Endometrial microvascular endothelial cells (primary cell): ENCODE data around the gene NAT10. TPM values are rescaled to one million over a fixed set of nuclear protein-coding genes. Genes with fewer than 3 reads are reported as not detected.

Experiments
- in situ Hi-C: cut with HindIII; loops from 2 replicates; pipeline ENCODE4 v1.10.0; 2017; ENCODE audit warnings: low sequenced_read_pairs, low pct_unique_long_range_greater_than_20kb; ENCODE audit errors: inconsistent ontology term
- total RNA-seq: library from RNA; depleted of rRNA; stranded (reverse); fragments of >200 nt; gene quantifications from one replicate; pipeline ENCODE4 v1.2.3, GENCODE V29; 2015; ENCODE audit errors: inconsistent ontology term

NAT10 gene
- total RNA-seq, 1 donor from 2014 or later, result 46.5 TPM

DNA sequence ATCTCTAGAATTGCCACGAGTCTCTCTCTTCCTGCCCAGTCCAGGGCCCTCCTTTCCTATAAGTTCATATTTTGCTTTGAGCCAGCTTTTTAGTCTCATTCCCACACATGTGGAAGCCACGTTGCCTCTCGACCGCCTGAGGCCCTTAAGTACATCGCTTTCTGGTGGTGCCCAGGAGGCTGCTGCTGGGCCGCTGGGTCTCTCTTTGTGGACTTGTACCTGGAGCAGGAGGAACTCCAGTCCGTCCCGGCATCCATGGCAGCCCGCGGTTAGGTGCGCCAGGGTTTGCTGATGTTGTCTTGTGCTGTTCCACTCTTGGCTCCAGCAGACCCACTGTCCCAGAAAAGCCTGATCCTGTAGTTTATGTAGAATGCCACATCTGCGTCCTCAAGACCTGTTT, 41.0 kb downstream of the NAT10 start:
- in situ Hi-C loops, result no loop called here

DNA sequence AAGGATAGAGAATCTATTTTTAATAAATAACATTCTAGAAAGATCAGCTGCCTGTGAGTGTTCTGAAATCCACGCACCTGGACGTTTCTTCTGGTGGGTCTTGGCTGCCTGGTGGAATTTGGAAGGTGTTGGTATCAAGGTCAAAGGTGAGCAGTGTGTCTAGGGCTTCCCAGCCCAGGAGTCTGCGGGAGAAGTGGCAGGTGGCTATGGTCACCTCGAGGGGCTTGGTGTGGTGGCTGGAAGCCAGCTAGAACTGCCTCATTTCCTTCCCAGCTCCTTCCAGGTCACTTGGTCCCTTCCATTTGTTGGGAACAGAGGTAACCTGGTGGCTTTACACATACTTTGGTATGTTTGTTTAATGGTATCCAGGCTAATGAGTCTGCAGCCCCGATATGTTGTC, 41.4 kb downstream of the NAT10 start:
- in situ Hi-C loops, result no loop called here

DNA sequence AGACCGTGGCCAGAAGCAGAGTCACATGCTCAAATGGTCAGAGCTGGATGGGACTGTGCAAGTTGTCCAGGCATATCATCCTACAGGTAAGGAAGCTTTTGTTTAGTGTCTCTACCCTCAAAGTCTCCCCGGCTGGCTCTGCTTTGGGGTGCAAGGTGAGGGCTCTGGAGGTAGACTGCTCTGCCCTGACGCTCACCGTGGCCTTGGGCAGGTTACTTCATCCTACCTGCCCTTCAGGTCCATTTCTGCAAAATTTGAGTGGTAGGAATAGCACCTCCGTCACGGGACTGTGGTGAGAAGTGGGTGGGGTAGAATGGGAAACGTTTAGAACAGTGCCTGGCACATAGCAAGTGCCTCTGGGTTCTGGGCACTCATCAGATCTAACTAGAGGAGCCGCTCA, 42.2 kb downstream of the NAT10 start:
- in situ Hi-C loops, result no loop called here

DNA sequence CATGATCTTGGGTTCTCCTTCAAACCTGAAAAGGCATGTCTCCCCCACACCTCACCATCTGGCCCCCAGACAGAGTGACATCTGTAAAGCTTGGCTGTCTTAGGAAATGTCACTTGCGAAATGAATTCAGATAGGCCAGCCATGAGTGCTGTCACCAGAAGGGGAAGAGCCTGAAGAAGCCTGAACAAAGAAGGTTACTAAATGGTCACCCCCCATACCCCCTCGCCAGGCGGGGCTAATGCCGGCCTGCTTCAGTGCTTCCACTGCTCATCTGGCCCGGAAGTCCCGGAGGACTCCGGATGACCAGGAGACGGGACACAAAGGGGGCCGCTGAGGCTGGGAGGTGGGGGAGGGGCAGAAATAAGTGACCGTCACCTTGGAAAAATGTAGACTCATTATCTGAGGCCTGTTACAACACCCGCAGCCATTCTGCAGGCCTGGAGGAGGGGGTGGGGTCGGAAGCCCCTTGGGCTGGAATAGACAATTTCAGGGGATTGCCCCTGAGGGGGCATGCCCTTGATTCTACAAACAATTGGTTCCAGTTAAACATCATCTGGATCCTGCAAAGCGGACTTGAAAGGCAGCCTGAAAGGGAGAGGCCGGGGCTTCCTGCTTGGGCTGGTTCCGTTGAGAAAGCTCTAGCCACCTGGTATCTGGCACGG, 43.2 kb downstream of the NAT10 start:
- in situ Hi-C loops, result no loop called here

DNA sequence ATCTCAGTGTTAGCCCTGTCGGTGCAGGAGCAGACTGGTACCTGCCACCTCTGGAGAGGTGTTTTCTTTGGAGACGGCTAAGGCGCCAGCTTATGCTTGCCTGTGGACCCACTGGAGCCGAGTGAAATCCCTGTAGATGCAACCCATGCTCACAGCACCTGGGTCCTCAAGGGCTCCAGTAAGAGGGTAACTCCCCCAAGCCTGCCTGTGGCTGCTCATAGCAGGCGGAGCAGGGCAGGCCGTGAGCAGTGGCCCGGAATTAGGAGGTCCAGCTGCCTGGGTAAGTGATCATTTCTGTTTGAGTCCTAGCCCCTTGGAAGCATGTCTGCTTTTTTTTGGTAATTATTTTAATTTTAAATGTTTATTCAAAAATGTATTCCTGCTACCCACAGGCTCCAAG, 43.8 kb downstream of the NAT10 start:
- in situ Hi-C loops, result no loop called here

DNA sequence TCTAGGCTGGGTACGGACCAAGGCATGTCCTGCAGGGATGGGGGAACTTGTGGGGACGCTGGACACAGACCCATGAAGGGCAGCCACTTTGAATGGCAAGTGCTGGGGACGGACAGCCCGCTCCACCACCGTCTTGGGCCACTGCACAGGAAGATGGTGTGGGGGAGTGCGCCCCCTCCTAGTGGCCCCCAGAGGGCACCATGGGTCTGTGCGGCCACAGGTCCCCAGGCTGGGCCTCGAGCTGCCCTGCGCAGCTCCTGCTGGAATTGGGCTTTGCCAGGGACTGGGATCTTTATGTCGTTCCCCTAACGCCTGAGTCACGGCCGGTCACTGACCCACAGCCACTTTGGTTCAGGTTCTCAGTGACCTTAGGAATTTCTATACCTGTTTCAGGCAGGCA, 44.4 kb downstream of the NAT10 start:
- in situ Hi-C loops, result no loop called here

DNA sequence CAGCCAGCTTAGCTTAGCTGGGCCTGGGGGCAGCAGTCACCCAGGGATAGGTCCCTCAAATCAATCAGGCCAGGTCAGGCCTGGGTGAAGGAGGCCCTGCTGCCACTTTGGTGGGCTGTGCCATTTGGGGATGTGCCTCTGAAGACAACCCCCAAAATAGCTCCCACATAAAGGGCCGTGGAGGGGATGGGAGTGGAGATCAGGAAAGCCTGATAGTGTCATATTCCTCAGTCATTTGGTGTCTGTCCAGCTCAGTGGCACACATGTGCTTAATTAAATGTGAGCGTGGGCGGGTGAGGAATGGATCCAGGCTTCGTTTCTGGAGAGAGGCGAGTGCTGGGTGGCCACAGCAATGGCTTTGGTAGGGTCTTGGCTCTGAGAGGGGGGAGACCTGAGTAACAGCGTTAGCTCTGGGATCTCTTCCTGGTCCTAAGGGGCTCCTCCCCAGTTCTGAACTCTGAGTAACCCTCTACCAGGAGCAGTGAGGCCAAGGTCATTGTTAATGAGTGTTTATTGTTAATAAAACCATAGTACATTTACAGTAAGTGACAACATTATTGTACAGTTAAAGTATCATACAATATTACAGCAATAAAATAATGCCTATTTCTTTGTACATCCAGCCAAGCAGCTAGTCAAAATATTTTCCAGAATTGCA, 45.2 kb downstream of the NAT10 start:
- in situ Hi-C loops, result no loop called here

DNA sequence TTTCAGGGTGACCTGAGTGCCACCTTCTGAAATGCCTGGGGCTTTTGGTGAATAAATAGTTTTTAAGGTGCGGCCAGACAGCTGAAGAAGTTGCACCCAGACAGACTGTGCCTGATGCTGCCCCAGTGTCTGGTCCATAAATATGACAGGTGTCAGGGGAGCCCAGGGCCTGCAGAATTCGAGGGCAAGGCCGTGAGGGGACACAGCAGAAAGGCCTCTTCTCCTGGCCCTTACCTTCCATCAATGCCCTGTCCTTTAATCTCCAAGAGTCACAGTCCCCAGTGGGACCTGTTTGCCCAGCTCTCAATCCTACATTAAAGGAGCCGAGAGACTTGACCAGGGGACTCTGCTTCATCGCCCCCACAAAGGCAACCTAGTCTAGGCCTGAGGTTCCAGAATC, 45.7 kb downstream of the NAT10 start:
- in situ Hi-C loops, result no loop called here

DNA sequence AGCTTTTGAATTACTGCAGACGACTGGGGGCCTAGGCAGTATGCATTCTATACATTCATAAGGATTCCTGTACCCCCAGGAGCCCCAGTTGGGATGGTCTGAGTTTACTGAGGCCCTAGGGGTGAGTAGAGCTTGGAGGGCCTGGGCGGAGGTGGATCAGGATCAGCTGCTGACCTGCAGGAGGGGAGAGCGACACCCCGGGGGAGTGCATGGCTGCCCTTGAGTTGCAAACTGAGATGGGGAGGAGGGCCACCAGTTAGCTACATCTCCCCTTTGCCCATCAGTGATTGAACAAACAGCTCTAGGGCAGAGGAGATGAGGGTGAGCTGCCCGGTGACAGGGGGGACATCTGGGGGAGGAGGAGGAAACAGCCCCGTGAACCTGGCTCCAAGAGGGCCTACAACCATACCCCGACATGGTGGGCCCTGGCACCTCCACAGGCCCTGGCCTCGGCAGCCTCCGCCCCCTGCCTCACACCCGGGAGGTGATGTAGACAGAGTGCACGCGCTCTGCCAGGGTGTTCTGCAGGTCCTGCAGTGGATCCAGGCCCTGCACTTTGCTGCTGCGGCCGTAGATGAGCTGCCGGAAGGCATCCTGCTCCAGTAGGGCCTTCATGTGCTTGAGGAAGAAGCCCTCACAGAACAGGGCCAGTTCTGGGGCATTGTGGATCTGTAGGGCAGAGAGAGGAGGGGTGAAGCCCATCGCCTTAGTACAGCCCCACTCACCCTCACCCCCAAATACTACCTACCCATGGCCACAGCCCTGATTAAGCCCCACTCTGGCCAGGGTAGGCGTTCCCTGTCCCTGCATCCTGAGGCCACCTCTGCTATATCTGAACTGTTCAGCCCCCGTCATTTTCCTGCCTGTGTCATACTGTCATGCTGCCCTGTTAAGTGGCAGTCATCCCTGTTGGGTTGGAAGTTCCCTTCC, 46.8 kb downstream of the NAT10 start:
- in situ Hi-C loops, result no loop called here

DNA sequence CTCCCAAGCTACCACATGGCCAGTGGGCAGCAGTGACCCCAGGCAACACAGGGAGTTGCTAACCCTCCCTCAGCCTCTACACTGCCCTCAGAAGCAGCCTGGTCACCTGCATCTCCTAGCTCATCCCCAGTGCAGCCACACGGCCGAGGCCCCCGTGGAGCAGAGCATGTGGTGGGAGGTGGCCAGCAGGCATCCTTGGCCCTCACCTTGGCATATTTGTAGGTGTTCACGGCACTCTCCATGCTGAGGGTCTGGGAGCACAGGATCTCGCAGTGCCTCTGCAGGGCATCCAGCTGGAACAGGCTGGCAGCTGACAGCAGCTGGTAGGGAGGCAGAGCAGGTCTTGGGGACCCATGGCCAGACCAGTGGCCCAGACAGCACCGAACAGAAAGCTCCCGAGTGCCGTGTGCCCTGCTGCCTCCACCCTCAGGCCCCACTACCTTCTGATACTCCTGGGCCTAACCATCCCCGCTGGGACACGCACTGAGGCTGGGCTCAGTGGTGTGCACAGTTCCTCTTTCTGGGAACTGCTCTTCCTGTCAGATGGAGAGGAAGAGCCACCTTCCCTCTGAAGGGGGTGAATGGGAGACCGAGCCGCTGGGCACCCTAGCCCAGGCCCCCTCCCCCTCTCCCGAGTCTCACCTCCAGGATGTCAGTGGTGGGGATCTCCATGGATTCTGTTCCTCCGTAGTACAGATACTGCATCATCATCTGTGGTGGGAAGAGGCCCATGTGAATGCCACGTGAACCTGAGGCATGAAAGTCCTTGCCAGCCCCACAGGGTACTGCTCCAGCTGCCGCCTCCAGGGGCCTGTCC, 48.8 kb downstream of the NAT10 start:
- in situ Hi-C loops, result no loop called here

DNA sequence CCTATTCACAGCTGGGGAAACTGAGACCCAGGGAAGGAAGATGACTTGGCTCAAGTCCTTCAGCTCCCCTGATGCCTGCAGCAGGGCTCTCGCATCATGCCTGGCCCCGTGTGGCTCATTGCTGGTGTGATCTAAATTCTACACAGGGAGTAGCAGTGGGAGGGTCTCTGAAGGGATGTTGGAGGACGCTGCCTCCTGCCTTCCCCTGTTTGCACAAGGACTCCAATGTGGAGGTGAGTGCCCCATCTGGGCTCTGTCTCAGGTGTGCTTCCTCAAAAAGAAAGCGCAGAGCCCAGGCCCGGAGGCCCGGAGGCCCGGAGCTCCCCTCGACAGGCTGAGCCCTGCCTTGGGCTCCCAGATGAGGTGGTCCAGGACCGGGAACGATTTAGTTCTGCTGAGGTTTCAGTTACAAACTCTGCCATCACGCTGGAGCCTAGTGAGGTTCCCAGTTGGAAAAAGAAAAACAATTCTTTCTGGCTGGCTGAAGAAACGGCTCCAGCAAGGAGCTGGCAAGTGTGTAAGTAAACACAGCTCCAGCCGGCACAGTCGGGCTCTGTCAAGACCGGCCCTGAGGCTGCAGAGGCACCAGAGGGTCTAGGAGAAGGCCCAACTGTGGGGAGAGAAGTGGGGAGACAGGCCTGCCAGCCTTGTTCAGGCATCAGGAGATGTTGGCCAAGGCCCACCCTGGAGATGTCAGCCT, 49.8 kb downstream of the NAT10 start:
- in situ Hi-C loops, result no loop called here

DNA sequence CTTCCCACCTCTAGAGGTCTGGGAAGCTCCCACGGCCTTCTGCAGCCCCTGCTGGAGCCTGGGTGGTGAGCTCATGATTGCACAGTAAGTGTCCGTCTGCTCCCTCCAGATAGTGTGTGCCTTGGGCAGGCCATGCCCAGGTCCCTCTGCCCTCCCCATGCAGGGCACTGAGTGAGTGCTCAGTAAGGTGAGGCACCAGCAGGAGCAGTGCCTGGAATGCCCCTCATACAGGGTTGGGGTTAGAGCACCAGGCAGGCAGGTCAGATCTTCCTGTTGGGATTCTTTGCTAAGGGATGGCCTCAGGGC, 50.3 kb downstream of the NAT10 start:
- in situ Hi-C loops, result no loop called here

DNA sequence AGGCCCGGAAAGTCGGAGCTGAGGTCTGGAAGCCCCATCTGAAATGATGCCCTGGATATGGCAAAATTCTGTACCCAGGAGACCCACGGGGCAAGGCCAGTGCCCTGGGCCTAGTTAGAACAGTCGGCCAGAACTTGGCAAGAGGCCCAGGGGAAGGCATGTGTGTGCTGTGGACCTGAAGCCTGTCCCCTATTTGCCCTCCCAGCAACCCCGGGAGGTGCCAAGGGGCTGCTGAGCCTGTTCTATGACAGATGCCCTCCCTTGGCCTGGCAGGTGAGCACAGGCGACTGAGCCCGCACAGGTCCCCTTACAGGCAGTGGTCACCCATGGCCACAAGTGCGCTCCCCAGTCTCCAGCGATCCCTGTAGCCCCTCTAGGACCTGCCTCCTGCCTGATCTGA, 51.7 kb downstream of the NAT10 start:
- in situ Hi-C loops, result no loop called here

DNA sequence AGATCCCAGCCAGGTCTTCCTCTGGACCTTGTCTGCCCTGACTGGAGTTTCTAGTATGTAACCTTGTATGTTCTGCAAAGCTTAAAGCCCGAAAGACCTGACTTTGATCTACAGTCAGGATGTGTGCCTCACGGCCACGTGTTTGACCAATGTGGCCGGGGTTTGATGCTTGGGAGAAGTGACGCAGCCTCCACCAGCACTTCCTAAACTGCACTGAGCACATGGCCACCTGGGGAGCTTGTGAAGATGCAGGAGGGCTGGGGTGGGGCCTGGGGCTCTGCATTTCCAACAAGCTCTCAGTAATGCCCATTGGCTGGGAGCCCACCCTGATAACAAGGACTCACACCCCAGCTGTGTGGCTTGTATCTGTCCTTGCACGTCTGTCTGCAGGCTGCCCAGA, 53.2 kb downstream of the NAT10 start:
- in situ Hi-C loops, result no loop called here

DNA sequence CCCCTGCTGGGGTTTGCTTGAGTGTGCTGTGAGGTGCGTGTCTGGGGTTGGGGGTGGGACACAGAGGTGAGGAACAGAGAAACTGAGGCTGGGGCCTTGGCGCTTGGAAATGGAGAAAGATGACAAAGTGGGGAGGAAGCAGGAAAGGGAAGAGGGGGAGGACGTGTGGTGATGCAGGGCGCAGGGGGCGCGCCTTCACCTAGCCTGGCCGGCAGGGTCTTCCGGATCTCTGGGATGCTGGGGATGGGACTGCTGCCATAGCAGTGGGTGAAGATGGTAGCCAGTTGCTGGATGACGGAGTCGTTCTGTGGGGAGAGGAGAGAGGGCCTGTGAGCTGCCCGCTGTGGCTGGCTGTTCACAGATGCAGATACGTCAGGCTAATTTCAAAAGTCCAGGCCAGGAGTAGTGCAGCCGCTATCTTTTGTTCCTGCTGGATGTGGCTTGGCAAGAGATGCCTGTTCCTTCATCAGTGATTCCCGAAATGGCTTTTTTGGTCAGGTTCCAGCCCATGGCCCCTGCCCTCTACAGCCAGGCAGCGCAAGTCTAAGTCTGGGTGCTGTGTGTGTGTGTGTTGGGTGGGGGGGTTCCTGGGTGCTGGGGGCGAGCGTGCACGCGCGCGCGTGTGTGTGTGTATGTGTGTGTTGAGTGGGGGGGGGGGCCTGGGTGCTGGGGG, 54.8 kb downstream of the NAT10 start:
- in situ Hi-C loops, result no loop called here

DNA sequence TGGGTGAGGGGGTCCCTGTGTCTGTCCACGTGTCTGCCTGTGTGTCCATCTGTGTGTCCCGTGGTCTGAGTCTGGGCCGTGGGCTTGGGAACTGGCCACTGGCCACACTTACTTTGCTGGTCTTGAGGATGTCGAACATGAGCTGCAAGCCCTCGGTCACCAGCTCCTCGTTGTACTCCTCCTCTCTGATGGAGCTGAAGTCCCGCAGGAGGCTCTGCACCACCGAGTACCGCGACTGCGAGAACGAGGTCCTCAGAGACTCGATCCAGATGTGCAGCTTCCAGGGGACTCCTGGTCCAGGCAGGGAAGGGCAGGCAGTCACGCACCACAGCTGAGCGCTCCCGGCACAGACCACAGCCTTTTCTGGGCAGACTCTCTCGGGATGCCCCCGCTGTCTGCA, 55.4 kb downstream of the NAT10 start:
- in situ Hi-C loops, result no loop called here

DNA sequence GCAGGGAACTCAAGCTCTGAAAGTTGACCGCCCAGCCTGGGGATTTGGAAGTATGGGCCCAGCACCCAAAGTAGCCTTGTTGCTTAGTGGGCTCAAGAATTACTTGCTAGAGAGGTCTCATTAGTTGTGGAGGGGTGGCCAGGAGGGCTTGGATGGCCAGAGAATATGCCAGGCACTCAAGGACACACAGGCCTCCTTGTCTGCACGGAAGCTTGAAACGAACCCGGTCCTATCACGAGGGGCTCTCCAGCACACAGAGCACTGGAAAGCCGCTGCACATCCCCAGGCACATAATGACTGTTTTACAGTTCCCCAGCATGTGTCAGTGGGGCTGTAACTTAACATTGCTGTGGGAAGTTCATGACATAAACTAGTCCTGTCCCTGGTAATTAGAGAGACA, 55.9 kb downstream of the NAT10 start:
- in situ Hi-C loops, result no loop called here

DNA sequence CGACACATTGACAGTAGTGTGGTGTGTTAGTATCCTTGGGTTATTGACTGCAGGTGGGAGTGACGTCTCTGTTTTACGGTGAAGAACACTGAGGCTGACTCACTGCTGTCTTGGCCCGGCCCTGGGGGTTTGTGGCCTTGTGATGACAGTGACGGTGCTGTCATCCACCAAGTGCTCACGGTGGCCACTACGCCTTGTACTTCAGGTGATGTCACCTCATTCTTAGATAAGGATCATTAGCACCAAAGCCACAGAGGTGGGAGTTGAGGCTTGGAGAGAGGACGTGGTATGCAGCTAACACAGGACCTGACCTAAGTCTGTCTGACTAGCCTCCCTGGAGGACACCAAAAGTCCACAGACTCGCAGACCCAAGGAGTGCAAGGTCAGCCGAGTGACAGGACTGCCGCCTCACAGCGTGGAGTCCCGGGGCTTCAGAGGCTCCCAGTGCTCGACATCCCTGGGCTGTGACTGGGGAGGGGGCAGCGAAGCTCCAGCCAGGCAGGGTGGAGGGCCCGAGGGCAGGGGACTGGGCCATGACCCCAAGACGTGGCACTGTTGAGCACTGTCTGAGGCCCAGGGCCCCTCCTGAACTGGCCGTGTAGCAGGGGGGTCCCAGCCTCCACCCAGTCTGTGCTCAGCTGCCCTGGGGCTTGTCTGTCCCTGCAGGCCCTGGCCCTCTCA, 56.5 kb downstream of the NAT10 start:
- in situ Hi-C loops, result no loop called here
